ENCODE measurements around the gene RAD51D.
A peak's percentile ranks its signal among the peaks of the same experiment; 100 is the strongest.
"Not testable (repeated sequence)": the region's sequence is repeated elsewhere in the genome, so short reads cannot be mapped to it uniquely, and the experiment has no call there.

RAD51D gene

DNA sequence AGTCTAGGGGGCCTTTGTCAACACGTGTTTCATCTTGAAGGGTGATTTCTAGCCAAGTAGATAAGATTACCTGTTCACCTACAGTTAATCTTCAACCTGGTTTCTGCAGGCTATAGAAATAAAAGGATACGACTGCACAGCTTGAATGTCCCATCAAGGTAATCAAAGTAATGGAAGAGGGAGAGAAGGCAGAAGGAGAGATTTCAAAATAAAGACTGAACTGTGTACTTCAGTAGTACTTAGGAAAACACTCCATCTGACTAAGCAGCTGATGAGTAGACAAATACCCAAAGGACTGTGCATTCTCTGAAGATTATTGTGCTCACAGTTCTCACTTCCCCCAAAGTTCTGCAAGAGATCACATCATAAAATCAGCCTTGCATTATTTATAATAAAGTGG, 50.3 kb downstream of the RAD51D start:
- no peak for DNase-seq (ENCODE audit: low read depth in 4 of 4, low spot score in 1 of 4)

DNA sequence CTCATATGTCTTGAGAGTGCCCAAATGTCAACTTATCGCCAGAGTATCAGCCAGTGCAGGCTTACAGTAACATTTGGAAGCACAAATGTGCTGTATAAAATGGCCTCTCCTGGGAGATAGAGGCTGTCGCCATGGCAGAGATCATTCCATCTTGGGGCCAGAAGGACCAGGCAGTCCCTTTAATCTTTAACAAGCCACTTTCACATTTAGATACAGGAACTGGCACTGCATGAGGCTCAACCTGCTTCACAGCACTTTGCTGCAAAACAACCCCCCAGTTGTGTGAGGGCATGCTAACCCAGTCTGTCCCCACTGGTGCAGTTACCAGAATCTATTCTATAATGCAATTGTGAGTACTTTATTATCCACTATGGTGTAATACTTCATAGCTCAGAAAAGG, 51.4 kb downstream of the RAD51D start:
- DNase-seq (ENCODE audit: low read depth in 4 of 4, low spot score in 1 of 4): no peak

DNA sequence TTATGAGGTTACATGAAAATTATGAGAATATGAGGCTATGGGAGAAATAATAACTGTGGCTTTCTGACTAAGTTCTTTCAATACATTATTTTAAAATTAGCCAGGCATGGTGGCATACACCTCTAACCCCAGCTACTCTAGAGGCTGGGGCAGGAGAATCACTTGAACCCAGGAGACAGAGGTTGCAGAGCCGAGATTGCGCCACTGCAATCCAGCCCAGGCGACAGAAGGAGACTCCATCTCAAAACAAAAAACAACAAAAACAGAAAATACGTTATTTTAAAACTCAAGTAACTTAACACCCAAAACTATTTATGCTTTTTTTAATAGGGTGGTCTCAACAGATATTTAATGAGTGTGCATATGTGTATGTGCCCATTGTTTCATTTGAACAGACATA, 53.8 kb downstream of the RAD51D start:
- no peak for DNase-seq (ENCODE audit: low read depth in 4 of 4, low spot score in 1 of 4)

DNA sequence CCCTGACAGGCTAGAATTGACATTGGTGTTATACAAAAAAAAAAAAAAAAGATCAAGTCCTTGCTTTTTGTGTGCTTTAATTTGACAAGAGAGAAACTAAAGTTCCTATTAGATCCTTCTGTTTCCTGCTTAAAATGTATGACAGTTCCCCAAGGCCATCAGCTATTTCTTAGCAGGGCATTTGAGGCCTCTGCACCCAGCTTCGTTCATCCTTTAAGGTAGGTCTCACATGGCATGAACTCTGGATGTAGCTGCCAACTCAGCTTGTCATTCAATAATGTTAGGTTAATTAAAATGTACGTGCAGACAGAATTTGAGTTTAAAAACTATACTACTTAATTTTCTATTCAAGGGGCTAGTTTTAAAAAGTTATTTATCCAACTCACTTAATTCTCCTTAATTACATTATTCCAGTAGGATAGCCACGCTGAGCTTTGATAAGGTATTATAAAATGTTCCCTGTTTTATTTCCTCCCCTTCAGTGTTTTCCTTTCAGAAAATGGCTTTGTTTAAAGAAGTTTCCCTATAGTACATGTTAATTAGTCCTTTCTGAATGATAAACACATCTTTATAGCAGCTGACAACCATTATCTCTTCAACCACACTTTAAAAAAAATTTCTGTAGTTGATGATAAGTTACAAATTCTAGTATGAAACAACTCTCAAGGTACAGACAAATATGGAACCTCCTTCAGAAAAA, 55.0 kb downstream of the RAD51D start:
- DNase-seq (ENCODE audit: low read depth in 4 of 4, low spot score in 1 of 4): no peak

DNA sequence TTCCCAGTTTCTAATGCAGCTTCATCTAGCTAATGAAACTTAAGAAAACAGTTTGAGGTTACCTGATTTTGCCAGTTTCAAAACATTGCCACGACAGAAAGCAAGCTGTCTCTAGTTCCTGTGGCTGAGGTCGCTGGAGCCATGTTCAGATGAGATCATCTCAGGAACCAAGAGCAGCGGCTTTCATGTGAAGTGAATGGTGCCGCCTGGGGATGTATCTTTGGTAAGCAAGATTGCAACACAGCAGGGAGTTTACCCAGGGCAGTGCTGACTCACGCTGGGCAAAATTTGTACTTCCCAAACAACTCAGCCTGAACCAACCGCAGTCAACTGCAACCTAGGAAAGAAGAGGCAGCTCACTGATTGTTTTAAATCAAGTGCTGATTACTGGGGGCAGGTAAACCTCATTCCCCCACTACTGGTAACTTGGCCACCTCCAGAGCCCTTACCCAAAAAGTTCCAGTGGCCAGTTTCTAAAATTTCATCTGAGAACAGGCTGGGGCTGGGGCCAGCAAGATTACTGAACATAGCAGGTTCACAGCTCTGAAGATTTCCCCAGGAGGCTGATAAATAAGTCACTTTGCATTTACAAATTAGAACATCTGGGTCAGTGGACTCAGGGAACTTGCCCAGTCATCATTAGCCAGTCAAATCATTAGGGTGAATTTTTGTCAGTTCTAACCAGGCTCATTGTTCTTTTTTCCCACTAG, 56.0 kb downstream of the RAD51D start, which contains the start of gene RFFL:
TSS of gene RFFL (minus strand) at position 194 of the 710 bp plus-strand sequence. CDS start 37,154 bp downstream, outside the sequence.
- peak; percentile 54 to 83 (median 70) for DNase-seq (ENCODE audit: low read depth in 4 of 4, low spot score in 1 of 4)

DNA sequence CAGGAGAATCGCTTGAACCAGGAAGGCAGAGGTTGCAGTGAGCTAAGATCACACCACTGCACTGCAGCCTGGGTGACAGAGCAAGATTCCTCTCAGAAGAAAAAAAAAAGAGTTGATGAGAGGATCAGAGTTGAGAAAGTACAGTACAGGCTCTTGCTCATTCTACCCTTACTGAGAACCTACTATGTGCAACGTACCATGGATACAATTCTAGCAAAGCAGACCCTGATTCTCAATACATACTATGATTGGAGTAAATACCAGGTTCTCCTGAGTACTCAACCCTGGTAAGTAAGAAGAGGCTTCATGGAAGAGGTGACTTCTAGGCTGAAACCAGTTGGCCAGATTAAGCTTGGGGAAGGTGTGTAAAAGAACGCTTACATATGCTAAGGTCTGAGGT, 57.4 kb downstream of the RAD51D start:
- no peak for DNase-seq (ENCODE audit: low read depth in 4 of 4, low spot score in 1 of 4)

DNA sequence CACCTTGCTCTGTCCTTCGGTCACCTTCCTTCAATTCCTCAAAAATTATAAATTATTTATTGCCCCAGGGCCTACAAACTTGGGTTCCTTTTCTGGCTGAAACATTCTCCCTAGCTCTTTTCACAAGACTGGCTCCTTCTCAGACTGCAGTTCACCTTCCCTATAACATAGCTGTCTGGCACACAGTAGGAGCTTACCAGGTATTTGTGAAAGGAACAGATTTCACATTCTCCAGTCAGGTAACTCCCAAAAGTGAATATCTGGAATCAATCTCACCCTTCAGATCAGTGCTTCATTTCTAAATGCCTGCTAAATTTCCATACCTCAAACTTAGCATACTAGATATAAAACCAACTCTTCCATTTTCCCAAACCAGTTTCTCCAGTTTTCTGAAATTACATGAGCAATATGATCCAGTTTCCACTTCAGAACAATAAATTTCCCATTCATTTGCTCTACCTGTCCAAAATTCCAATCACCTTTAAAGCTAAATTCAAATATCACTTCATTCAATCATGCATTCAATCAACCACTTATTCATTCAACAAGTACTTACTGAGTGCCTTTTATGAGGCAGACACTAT, 62.2 kb downstream of the RAD51D start:
- no peak for DNase-seq (ENCODE audit: low read depth in 4 of 4, low spot score in 1 of 4)

DNA sequence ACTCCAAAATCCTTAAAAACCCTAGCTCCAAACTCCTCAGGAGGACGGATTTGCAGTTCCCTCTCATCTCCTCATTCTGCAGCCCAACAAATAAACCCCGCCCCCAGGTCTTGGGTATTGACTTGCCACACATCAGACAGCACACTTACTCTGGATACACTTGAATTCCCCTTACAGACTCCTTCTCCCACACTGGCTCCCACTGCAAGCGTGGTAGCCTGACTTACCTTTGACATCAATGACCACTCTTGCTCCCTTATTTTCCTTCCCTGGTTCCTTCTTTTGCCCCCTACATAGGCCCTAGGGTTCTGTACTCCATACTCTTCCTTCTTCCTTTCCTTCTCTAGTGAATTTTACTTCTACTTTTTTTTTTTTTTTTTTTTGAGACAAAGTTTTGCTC, 63.6 kb downstream of the RAD51D start:
- DNase-seq (ENCODE audit: low read depth in 4 of 4, low spot score in 1 of 4): no peak

DNA sequence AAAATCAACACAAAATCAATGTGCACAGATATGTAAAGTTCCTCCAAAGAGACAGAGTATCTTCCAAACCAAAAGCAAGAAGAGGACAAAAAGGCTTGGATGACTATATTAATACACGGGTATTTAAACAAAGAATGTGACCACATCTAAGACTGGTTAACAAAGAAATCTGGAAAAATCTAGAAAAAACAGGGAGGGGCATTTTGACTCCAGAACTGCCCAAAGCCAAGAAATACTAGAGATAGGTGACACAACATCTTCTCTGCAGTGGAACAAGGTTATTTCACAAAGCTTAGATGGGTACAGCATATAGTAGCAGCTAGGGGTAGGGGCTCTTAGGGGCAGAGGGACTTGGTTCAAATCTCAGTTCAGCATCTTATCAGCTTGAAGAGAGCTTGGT, 66.5 kb downstream of the RAD51D start:
- no peak for DNase-seq (ENCODE audit: low read depth in 4 of 4, low spot score in 1 of 4)

DNA sequence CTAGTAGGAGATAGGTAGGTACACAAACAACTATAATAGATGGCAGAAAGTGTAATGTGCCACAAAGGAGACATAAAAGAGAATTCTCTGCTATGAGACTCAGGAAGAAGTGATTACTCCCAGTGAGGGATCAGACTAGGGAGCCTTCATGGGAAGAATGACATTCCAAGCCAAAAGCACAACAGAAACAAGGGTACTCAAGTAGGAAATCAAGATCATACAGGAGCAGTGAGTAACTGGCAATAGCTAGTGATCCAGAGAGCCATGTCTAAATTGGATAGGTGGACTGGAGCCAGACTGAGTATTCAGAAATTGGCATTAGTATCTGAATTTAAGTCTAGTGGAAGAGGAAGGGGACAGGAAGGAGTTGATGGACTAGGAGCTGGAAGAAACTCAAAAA, 66.9 kb downstream of the RAD51D start:
- DNase-seq (ENCODE audit: low read depth in 4 of 4, low spot score in 1 of 4): no peak

DNA sequence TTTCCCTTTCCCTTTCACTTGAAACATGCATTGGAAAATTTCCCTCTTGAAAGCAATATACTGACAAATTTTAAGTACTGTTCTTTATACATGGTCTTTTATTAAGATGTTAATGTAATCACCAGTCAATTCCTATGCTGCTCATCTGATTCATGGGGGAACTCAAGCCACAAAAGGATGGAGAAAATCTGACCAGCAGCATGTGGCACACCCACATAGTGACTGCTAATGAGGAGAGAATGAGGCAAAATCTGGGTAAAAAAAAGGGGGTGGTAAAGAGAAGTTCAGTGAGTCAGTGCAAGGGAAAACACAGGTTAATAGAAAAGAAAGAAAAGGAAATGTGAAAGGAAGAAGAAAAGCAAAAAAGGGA, 67.4 kb downstream of the RAD51D start:
- no peak for DNase-seq (ENCODE audit: low read depth in 4 of 4, low spot score in 1 of 4)

DNA sequence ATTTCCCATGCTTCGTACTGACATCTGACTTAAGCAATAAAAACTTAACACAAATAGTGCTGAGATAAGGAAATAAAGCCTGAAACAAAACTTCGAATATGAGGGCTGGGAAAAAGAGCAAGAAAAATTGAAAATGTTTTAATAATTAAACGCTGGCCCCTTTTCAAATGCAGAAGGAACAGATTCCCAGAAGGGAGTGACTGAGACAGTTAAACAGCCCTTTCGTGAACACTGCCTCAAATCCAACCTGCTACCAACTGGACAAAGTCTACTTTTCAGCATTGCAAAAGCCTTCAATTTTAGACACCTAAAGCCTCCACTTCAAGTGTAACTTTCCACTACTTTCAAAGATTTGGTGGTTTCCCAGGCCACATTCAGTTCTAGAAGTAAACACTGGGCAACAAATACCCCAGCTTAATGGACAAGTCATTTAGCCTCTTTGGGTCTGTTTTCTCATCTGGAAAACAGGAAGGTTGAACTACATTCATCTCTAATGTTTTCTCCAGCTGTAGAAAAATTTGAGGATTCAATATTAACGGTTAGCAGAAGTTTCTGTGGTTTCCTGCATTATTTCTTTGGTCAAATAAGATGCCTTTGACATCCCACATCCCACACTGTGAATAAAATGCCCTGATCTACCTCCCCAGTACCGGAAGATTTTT, 68.0 kb downstream of the RAD51D start:
- no peak for DNase-seq (ENCODE audit: low read depth in 4 of 4, low spot score in 1 of 4)

DNA sequence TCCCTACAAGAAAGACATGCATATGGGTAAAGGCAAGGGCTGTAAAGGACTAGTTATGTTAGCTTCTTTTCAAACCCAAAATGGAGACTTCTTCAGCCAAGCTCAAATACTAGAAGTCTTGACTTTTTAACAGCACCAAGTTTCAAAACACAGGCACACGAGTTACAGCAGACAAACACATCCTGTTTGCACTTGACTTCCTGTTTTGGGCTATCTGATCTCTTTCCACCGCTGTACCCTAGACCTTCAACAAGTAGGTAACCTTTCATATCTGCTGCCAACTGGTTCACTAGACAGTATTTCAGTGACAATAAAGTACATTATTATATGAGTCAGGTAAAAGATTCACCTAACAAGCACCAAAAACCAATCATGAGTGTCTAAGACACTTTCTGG, 68.5 kb downstream of the RAD51D start:
- DNase-seq (ENCODE audit: low read depth in 4 of 4, low spot score in 1 of 4): no peak

DNA sequence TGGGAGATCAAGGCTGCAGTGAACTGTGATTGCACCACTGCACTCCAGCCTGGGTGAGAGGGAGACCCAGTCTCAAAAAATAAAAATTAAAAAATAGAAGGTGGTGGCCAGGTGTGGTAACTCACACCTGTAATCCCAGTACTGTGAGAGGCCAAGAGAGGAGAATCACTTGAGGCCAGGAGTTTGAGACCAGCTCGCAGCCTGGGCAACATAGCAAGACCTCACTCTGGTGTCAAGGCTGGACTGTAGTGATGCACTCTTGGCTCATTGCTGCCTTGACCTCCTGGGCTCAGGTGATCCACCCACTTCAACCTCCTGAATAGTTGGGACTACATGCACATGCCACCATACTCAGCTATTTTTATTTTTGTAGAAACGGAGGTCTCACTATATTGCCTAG, 69.5 kb downstream of the RAD51D start:
- DNase-seq (ENCODE audit: low read depth in 4 of 4, low spot score in 1 of 4): no peak

DNA sequence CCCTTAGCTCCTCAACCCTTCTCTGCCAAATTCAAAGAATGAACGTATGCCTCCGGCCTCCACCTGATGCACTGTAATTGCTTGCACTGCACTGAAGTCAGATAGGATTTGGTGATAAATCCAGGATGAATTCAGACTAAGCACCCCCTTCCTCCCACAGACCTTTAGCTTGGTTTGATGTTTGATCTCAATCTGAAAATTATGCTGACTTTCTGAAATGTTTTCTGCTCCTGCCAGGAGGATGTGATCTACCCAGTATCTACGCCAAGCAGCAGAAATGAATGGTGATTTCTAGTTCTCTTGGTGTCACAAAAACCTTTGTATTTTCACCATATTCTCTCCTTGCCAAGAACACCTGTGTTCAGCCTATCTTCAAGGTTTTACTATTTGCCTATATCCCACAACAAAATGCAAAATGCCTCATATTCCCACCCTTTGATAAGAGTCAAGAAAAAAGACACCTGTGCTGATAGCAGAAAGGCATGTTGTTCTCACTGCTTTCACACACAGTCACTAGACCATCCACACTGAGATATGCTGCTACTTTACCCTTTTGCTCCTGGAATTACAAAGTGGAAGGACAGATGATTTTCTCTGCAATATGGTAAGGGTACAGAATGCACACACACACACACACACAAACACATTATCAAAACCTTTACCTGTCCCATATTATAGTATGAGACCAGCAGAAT, 70.8 kb downstream of the RAD51D start:
- no peak for DNase-seq (ENCODE audit: low read depth in 4 of 4, low spot score in 1 of 4)

DNA sequence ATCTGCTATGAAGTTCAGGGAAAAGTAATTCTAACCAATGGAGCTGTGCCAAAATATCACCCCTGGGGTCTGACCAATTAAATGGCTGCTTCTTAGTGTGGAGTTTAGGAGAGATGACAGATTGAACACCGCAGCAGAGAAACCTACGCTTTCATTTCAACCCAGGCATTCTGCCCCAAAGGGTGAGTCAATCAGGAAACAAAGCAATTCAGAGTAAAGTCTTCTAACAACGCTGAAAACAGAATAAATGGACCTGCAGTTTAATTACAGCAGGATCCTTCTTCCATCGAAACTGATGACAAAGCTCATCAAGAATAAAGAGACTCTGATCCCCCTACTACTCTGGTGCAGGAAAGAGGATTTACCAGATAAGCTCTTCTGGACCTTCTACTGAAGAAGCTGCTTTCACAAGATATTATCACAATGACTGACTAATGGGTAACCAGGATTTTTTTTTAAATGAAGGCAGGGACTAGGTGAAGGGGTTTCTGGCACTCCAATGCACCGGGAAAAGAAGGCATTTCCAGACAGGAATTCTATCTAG, 72.8 kb downstream of the RAD51D start:
- peak in 2 of 4 experiments; percentile 33 to 50 for DNase-seq (ENCODE audit: low read depth in 4 of 4, low spot score in 1 of 4)

DNA sequence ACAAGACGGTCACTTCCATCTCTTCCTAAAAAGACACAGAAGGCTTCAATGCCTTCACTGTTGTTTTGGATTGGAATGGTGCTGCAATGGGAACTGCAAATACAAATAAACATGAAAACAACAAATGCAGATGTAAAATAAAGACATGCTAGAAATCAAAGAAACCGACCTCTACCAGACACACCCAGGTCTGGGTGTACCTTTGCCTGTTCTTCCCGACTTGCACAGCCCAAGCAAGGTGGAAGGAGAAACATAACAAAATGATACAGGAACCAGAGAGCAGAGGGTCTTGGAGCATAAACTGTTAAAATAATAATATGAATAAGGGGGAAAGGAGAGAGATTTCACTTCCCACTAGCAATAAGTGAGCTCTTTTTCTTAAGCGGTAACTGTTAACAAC, 73.4 kb downstream of the RAD51D start:
- no peak for DNase-seq (ENCODE audit: low read depth in 4 of 4, low spot score in 1 of 4)

DNA sequence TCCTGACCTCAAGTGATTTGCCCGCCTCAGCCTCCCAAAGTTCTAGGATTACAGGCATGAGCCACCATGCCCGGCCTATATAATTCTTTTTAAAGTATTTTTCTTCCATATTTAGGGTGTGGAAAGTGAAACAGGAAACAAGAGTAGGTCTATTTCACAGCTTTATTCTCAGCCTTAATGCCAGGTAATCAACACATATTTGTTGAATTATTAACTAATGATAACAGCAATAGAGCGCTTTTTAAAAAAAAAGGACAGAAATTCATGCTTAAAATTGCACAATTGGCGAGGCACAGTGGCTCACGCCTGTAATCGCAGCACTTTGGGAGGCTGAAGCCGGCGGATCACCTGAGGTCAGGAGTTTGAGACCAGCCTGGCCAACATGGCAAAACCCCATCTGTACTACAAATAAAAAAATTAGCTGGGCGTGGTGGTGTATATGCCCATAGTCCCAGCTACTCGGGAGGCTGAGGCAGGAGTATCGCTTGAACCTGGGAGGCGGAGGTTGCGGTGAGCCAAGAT, 74.1 kb downstream of the RAD51D start:
- DNase-seq (ENCODE audit: low read depth in 4 of 4, low spot score in 1 of 4): not testable (repeated sequence)

DNA sequence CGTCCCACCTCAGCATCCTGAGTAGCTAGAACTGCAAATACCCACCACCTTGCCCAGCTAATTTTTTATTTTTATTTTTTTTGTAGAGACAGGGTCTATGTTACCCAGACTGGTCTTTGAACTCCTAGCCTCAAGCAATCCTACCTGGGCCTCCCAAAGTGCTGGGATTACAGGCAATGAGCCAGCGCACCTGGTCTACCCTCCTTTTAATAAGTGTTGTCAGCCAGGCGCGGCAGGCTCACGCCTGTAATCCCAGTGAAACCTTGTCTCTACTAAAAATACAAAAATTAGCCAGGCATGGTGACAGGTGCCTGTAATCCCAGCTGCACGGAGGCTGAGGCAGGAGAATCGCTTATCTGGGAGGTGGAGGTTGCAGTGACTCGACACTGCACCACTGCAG, 75.5 kb downstream of the RAD51D start:
- no peak for DNase-seq (ENCODE audit: low read depth in 4 of 4, low spot score in 1 of 4)
